ENCODE measurements around the gene CMPK2.
A peak's percentile ranks its signal among the peaks of the same experiment; 100 is the strongest.

The CMPK2 gene

DNA sequence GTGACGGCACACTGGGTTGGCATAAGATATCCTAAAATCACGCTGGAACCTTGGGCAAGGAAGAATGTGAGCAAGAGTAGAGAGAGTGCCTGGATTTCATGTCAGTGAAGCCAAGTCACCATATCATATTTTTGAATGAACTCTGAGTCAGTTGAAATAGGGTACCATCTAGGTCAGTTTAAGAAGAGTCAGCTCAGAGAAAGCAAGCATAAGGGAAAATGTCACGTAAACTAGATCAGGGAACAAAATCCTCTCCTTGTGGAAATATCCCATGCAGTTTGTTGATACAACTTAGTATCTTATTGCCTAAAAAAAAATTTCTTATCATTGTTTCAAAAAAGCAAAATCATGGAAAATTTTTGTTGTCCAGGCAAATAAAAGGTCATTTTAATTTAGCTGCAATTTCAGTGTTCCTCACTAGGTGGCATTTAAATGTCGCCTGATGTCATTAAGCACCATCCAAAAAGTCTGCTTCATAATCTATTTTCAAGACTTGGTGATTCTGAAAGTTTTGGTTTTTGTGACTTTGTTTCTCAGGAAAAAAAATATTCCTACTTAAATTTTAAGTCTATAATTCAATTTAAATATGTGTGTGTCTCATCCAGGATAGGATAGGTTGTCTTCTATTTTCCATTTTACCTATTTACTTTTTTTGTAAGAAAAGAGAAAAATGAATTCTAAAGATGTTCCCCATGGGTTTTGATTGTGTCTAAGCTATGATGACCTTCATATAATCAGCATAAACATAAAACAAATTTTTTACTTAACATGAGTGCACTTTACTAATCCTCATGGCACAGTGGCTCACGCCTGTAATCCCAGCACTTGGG lies 31.4 kb upstream of the CMPK2 start:
- Histone ChIP-seq H3K27ac (no peak overlapping the region), H3K4me3 (no peak overlapping the region), H3K27me3 (no peaks in the 10 kb centered on the region), H3K9me3 (no peaks in the 10 kb centered on the region), H3K36me3 (no peaks in the 10 kb centered on the region), H3K4me1 (no peaks in the 10 kb centered on the region)
- no peak for DNase-seq
- intact Hi-C loops (cut with DNase I; ENCODE audit: low total_unique reads): loop anchor here (10.0 kb wide), 1 partner anchor 148 kb away; no protein-coding TSS in a partner anchor
- TF ChIP-seq CTCF (IDR thresholded peaks at IDR 0.05): peak; percentile 57 to 62

GRCh38 chr2:6893876-6894482 lies 28.3 kb upstream of the CMPK2 start:
- intact Hi-C loops (cut with DNase I; ENCODE audit: low total_unique reads): loop anchor here (10.0 kb wide), 1 partner anchor 151 kb away; no protein-coding TSS in a partner anchor
- H3K4me3 ChIP-seq: no peak overlapping the region
- no peaks in the 10 kb centered on the region for H3K27me3 ChIP-seq
- DNase-seq: no peak
- TF ChIP-seq CTCF (IDR thresholded peaks at IDR 0.05): no peak
- no peaks in the 10 kb centered on the region for H3K36me3 ChIP-seq
- no peaks in the 10 kb centered on the region for H3K9me3 ChIP-seq
- H3K4me1 ChIP-seq: no peaks in the 10 kb centered on the region
- H3K27ac ChIP-seq: no peak overlapping the region

- Histone ChIP-seq H3K4me3 (no peak overlapping the region), H3K36me3 (no peaks in the 10 kb centered on the region), H3K27ac (no peak overlapping the region), H3K9me3 (no peaks in the 10 kb centered on the region), H3K27me3 (no peaks in the 10 kb centered on the region), H3K4me1 (no peaks in the 10 kb centered on the region)
- intact Hi-C loops (cut with DNase I; ENCODE audit: low total_unique reads): loop anchor here (5.0 kb wide), 1 partner anchor 1536 kb away; no protein-coding TSS in a partner anchor
- DNase-seq: no peak
- TF ChIP-seq CTCF (IDR thresholded peaks at IDR 0.05): no peak
These were observed 23.0 kb upstream of the CMPK2 start for GRCh38 chr2:6888724-6889123.

GRCh38 chr2:6887751-6888192 lies 22.1 kb upstream of the CMPK2 start:
- Histone ChIP-seq H3K9me3 (no peaks in the 10 kb centered on the region), H3K36me3 (no peaks in the 10 kb centered on the region), H3K4me1 (no peaks in the 10 kb centered on the region), H3K27ac (no peak overlapping the region), H3K27me3 (no peaks in the 10 kb centered on the region), H3K4me3 (no peak overlapping the region)
- intact Hi-C loops (cut with DNase I; ENCODE audit: low total_unique reads): loop anchor here (5.0 kb wide), 1 partner anchor 1535 kb away; no protein-coding TSS in a partner anchor
- no peak for DNase-seq
- no peak for TF ChIP-seq CTCF (IDR thresholded peaks at IDR 0.05)

DNA sequence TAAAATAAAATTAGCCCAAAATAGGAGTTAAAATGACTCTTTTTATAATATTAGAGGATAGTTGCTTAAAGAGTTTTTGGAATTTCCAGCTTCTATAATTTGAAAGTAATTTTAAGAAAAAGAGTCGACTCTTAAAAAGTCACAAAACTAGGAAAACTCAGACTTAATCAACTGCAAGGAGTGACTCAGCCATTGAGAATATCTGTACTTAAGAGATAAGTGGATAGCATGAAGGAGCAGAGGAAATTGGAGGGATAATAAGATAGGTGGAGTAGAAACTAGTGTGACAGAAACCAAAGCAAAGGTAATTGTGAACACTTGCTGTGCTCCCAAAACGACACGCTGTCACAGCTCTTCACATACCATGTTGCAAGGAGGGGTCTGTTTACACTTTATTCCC lies 20.3 kb upstream of the CMPK2 start:
- Histone ChIP-seq H3K4me3 (no peak overlapping the region), H3K27ac (no peak overlapping the region), H3K36me3 (no peaks in the 10 kb centered on the region), H3K9me3 (no peaks in the 10 kb centered on the region), H3K4me1 (no peaks in the 10 kb centered on the region), H3K27me3 (peaks cover 0 to 3% of the 10 kb centered on the region in 2 donors)
- intact Hi-C loops (cut with DNase I; ENCODE audit: low total_unique reads): loop anchor here (5.0 kb wide), 1 partner anchor 1534 kb away; no protein-coding TSS in a partner anchor
- DNase-seq: no peak
- TF ChIP-seq CTCF (IDR thresholded peaks at IDR 0.05): no peak

All from tibial artery (tissue), 4 donors.